HS-5 (cell line): ENCODE measurements around the gene CTSH.

Experiments
- DNase-seq: peaks from one replicate; pipeline ENCODE4 v3.0.0-alpha.2; 2012; ENCODE audit warnings: low read depth

The CTSH gene

DNA sequence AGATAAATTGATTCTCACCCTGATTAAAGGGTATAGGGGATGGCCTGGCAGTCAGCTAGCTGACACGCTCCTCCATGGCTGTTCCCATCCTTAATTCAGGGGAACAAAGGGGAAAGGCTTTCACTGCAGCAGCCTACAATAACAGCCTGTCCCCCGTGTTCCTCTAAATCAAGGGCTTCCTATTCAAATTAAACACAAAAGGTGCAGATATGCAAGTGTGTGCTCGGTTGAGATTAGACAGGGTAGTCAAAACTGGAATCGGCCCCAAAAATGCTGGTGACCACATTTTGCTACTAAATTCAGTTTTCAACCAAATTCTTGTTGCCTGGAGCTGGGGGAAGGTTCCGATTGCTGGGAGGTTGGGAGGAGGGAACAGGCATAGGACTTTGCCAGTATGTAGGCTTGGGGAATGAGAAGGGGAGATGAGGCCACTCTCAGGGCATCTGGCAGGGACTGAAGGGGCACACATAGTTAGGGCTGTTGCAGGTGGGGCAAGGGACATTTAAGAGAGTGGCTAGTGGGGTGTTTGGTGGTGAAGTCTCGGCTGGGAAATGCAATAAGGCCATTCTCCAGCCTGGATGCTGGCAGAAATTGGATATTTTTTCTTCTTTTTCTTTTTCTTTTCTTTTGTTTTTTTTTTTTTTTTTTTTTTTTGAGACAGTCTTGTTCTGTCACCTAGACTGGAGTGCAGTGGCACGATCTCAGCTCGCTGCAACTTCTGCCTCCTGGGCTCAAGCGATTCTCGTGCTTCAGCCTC, 32.9 kb upstream of the CTSH start:
- no peak for DNase-seq

DNA sequence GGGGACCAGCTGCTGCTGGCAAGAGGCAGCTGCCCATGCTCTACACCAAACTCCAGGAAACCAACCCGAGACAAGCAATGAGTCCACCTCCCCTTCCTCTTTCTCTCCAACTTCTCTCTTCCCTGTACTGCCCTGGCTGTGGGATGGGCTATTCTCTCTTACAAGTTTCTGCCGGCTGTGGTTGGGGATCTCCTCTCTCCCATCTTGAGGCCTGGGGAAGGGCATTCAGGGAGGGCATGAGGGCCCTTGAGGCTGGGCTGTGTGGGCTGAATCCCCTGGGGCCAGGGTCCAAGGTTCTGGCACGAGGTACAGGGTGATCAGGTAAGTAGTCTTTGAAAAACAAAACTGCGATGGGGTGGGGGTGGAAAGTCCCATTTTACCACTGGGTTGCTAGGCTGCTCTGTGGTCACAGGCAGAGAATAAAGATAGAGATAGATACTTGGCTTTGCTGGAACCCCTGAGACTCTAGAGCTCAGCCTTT, 32.3 kb upstream of the CTSH start:
- DNase-seq = no peak

DNA sequence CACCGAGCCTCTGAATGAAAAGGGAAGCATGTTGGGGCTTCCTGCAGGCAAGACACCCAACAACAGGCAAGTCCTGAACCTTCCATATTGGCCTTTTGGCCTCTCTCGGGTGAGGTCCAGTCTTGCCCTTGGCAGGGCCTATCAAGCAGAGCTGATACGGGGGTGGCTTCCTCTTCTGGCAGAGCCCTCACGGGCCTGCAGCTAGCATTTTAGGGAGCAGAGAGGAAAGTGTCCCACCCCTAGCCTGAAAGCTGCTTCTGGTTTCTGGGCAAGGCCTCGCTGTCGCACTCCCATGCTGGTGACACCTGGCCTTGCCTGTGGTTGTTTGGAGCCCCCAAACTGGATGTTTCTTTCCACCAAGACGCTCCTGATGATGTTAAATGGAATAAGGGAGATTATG, 31.8 kb upstream of the CTSH start:
- no peak for DNase-seq

DNA sequence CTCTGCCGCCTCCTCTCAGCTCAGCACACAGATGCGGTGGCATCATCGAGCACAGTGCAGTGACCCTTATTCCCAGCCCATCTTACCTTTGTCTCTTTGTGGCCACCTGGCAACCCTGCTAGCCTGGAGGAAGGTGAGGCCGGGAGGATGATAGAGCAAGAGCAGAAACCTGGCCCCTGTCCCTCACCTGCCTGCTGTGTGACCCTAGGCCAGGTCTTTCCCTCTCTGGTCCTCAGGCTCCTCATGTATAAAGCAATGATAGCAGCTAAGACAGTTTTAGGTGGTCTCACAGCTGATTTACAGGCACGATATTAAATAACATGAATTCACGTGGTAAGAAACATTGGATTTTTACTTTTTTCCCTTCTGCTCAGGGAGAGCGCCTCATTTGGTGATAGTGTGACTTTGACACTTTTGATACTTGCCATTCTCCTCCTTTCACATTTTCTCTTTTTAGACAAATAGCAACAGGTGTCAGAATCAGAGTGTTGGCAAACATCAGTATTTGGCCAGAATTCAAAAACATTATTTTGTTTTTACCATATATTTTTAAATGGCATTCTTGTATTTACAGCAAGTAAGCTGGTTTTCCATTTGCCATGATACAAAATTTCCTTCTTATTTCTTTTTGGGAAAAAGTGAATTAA, 29.5 kb upstream of the CTSH start:
- no peak for DNase-seq

DNA sequence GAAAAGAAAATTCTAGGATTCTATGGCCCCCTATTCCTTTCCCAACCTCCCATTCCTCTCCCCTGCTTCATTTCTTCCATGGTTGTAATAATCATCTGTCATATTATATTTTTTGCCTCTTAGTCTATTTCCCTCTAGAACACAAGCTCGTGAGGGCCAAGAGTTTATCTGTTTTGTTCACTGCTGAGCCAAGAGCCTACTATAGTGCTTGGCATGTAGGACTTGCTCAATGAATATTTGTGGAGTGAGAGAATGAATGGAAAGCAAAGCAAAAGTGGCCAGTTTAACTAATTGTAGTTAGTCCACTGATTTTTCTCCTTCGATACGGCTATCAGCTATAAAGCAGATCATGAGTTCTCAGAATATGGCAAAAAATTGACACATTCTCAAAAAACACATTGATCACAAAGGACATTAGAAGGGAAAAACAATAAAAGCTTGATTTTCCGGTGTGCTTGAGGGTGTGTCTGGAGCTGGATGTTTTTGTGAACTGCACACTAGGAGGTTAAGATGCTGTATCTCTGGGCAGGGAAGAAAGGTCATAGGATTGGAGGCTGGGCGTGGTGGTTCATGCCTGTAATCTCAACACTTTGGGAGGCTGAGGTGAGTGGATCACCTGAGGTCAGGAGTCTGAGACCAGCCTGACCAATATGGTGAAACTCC, 25.0 kb upstream of the CTSH start:
- no peak for DNase-seq

DNA sequence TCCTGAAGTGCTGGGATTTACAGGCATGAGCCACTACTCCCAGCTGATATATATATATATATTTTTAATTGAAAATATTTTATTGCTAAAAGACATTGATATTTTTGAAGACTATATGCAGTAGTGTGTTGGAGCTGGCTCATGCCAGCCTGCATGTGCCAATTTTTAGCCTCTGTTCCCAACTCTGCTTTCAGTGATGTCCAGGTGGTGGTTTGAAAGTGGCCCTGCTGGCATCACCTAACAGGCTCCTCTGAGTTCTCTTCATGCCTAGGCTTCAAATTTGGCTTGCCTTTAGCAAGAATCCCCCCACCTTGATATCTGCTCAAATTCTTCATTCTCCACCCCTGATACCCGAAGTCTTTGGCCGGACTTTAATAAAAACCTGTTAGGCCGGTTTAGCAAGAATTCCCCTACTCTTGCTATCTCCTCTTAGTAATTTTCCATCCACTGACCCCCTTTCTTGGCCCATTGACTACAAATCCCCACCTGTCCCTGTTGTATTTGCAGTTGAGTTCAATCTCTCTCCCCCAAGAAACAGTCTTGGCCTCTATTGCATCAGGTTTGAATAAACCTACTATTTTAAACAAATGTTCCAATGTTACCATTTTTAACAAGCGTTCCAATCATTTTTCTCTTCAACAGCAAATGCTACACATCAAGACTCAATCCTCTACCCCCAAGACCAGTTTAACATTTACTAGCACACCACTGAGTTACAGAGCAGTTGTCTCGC, 23.9 kb upstream of the CTSH start:
- no peak for DNase-seq

DNA sequence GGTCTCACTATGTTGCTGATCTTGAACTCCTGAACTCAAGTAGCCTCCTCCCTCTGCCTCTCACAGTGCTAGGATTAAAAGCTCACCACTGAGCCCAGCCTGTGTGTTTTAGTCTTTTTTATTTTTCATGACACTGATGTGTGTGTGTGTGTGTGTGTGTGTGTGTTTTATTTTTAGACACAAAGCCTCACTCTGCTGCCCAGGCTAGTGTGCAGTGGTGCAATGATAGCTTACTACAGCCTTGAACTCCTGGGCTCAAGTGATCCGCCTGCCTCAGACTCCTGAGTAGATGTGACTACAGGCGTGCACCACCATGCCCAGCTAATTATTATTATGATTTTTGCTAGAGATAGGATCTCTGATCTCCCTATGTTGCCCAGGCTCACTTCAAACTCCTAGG, 23.3 kb upstream of the CTSH start:
- DNase-seq = no peak

DNA sequence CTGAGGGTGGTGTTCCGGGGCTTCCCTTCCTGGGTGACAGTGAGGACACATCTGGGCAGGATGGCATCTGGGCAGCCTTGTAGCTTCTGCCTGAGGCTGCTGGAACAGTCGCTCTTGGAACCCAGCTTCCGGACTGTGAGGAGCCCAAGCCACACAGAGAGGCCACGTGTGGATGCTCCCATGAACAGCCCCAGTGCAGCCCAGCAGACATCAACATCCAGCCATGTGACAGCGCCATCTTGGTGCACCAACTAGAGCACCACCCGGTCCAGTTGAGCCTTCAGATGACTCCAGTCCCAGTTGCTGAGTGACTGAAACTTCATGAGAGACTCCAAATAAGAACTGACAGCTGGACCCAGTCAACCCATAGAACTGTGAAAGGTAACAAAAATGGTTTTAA, 15.5 kb upstream of the CTSH start:
- no peak for DNase-seq

DNA sequence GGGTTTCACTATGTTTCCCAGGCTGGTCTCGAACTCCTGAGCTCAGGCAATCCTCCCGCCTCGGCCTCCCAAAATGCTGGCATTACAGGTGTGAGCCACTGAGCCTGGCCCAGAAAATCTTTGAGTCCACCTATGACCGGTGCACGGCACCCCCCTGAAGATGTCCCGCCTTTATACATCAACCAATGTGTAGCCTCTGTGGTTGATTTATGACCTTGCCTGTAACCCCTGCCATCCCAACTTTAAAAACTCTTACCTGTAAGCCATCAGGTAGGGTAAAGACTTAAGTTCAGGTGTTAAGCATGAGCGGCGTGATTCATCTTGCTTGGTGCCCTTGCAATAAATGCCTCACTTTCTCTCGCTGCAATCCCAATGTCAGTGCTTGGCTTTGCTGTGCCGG, 14.5 kb upstream of the CTSH start:
- no peak for DNase-seq

DNA sequence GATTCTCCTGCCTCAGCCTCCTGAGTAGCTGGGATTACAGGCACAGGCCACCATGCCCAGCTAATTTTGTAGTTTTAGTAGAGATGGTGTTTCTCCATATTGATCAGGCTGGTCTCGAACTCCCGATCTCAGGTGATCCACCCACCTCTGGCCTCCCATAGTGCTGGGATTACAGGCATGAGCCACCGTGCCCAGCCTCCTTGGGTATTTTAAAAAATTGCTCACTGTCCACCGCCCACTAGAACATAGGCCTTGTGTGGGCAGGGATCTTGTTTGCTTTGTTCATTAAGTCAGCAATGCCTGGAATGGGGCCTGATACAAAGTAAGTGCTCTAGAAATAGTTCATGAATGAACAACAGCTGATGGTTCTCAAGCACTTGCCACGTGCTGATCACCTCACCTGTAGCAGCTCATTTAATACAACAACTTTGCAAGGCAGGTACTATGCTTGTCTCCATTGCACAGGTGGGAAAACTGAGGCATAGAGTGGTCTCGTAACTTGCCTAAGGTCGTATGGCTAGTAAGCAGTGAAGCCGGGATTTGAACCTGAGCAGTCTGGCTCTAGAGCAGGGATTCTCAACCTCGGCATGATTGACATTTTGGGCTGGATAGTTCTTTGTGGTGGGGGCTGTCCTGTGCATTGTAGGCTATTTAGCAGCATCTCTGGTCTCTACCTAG, 12.7 kb upstream of the CTSH start:
- no peak for DNase-seq

DNA sequence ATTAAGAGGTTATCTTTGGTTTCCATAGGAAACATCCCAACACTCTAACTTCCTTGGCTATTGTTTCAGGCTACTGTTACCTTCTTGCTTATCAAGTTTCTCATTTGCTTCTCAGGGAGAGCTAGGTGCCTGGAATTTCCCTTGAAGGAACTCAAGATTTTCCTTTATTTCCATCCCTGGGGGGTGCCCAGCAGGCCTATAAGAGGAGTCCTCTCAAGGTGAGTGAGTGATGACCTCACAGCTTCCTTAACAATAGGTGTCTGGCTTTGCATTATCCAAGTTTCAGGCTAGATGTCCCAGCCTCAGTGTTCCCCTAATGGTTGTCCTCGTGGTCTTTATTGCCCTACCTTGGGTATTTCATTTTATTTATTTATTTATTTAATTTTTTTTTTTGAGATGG, 12.1 kb upstream of the CTSH start:
- DNase-seq = no peak

DNA sequence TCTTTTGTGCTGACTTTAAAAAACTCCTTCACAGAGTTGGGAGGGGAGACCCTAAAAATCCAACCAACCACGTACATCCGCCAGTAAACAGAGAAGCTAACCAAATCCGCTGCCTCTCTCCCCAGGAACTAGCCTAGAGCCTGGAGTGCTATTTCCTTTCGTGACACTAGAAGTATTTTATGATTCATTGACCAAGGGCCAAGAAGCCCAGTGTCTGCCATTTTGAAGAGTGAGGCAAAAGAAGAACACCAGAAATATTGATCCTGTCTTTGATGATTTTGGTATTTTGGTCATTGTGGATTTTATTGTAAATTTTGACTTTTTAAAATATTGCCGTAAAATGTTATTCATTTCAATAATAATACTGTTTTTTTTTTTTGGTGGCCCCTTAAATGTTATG, 10.5 kb upstream of the CTSH start:
- DNase-seq = no peak

DNA sequence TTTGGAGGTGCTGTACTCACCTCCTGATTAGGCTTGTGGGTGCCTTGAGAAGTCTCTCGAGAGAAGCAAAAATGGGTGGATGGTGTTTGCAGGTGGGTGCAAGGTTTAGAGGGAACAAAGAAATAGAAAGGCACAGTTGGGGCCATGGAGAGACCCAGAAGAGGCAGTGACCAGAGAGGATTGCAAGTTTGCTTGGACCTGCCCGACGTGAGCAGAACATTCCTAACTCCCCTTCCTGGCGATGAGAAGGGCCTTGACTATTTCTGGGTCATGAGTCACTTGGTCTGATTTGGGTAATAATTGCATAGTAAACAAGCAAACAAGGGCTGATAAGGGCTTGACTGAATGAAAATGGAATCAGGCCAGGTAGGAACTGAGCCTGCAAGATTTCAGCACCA, 7.0 kb upstream of the CTSH start:
- peak; percentile 6 for DNase-seq

DNA sequence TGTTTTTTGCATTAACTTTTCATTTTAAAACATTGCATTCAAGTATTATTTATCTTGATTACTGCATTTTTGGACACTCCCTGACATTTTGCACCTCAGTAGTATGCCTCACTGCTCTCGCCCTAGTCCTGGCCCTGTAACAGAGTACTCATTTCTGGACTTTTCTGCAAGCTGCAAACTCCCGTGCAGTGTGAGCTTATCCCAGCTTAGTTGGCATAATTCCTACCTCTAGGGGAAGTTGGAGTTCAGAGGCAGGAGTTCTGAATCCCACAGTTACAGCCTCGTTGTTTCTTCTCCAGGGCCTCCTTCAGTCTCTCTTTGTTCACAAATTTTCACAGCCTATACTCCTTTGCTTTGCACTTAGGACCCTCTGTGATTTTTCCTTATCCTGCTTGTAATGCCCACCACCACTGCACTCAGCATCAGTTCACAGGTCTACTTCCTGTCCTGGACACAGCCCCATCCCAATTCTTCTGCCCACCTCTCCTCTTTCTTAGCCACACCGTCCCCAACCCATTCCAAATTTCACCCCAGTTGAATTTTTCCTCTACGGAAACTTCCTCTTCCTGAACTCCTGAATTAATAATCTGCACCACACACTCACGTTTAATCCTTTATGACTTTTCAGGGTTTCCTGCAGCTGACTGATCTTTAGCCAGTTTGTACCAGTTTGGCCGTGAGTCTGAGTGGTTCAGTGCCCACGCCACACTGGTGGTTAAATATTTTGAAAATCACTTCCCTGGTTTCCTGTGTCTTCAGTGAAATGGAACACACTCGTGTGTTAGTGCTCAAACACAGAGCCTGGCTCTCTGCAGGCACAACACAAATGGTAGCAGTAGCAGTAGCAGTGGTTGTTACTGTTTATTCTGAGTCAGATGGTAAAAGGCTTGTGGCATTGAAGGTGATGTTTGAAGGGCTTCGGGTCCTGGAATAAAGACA, 6.3 kb upstream of the CTSH start:
- no peak for DNase-seq

DNA sequence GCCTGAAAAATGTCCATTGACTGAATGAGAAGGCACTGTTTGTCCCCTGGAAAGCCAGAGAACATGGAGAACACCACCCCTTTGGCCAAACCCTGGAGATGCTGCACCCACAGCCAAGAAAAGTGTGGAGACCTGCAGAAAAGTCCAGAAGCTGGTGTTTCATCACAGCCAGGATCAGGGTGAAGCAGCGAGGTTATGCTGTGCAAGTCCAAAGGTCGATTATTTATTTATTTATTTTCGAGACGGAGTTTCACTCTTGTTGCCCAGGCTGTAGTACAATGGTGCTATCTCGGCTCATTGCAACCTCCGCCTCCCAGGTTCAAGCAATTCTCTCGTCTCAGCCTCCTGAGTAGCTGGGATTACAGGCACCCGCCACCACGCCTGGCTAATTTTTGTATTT, 5.5 kb upstream of the CTSH start:
- no peak for DNase-seq

DNA sequence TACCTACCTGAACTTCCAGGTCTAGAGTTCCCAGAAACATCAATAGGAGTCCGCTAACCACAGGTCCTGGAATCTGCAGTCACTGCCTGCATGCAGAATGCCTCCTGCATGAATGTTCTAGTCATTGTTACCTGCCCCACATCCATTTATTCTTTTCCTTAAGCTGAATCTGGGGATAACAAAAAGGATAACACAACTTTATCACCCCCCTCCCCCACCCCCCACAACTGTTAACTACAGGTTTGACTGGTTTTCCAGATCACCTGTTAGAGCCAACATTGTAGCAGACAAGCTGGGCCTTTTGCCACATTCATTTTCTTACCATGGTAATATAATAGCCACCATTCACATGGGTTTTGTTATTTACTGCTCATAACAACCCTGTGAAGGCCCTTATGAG, 4.6 kb upstream of the CTSH start:
- DNase-seq = no peak

DNA sequence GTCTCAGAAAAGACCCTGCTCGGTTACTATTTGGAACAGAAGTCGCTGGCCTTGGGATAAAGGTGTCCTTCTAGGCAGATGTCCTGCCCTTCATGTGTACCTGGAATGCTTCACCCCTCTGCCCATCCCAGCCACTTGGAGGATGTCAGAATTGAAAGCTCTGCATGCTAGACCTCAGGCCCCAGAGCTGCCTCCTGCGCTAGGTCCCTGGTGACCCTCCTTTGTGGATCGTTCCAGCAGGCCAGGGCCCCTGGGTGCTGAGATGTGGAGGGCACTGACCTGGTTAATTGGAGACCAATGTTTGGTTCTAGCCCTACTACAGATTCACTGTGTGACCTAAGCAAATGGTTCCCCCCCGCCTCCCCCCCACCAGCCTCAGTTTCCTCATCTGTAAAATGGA, 2.7 kb upstream of the CTSH start:
- no peak for DNase-seq

DNA sequence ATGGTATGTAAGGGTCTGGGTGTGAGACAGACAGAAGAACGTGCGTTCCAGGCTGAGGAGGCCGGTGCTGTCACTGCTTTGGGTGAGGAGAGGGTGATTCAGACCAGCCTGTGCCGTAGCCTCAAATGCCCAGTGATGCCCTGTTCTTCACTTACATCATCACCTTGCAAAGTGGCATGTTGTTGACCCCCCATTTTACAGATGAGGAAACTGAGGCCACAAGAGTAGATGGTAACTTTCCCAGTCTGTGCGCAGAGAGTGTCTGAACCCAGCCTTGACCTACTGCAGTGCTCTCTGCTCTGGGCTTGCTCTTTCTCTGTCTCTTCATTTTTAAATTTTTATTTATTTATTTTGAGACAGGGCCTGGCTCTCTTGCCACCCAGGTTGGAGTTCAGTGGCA, 1.6 kb upstream of the CTSH start:
- DNase-seq = no peak

DNA sequence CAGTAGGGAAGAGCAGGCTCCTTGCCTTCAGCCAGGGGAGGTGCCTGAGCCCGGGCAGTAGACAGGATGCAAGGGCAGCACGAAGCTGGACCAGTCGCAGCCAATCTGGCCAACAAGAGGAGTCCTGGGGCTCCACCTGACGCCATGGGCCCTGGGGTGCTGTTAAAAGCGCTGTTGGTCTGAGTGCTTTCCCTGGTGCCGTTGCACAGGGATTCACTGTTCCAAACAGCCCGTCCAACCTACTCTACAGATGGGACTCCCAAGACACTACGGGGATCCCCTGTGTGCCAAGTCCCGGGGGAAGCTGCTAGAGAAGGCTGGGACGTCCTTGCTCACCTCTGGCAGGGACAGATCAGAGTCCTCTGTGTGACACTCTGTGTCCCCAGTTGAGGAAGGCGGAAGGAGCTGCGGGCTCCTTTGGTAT, 632 bp downstream of the CTSH start:
- no peak for DNase-seq

DNA sequence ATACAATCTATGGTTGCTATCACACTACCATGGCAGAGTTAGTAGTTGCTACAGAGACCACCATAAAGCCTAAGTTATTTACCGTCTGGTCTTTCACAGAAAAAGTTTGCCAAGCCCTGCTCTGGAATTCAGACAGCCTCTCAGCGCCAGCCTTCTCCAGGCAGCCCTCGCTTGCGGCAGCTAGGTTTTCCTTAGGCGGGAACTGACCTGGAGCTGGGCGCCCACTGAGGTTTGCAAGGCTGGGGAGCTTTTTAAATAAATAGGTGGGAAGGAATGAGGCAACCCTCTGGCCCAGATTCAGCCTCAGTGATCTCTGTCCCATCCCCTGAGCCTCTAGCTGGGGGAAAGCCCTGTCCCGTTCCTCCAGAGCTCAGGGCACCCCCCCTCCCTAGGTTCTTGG, 1.2 kb downstream of the CTSH start:
- no peak for DNase-seq

DNA sequence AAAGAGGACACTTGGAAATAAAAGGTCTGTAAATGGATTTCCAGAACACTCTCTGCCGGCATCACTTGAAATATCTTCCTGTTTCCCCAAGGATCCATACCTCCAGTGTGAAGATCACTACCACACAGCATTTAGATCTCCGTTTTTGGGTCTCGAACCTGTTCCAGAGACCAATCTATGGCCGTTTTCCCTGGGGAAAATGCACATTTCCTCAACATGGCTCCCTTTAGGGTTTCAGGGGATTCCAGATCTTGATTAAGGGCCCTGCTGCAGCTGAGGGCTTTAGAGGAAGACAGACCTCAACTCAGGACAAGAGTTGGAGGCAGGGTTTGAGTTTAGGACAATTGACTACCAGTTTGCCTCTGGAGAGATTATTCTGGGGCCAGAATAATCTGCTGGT, 2.1 kb downstream of the CTSH start:
- no peak for DNase-seq
